ENCODE results near the gene MXRA8. TPM values are rescaled to one million over a fixed set of nuclear protein-coding genes. Genes with fewer than 3 reads are reported as not detected.

The MXRA8 gene
- total and polyA plus RNA-seq, 9 of the 15 experiments (the other 6 are each of a cell fraction or from before 2014, with no cell fraction given) = 0.66 to 11.3 (median 6.3) TPM

- TF ChIP-seq PTRF (tag; IDR thresholded peaks at IDR 0.05) (no peak), TOE1 (IDR thresholded peaks at IDR 0.05; ENCODE audit: borderline replicate concordance) (no peak), TOE1 (CRISPR knock-in tag; IDR thresholded peaks at IDR 0.05; ENCODE audit: borderline replicate concordance, low read depth) (no peak), MIER1 (IDR thresholded peaks at IDR 0.05; ENCODE audit: low read depth) (no peak), JUN (IDR thresholded peaks at IDR 0.05; ENCODE audit: borderline replicate concordance, low read depth, low read length) (no peak), JUN (CRISPR knock-in tag; IDR thresholded peaks at IDR 0.05; ENCODE audit: borderline replicate concordance) (no peak), BRCA1 (IDR thresholded peaks at IDR 0.05) (no peak), BRCA1 (CRISPR knock-in tag; IDR thresholded peaks at IDR 0.05) (no peak), U2AF2 (optimal IDR thresholded peaks at IDR 0.05; ENCODE audit: low read depth, low read length) (no peak), TCF3 (CRISPR knock-in tag; IDR thresholded peaks at IDR 0.05) (no peak), ZBTB8A (IDR thresholded peaks at IDR 0.05; ENCODE audit: partially characterized antibody) (no peak), ZBTB40 (IDR thresholded peaks at IDR 0.05) (no peak), ZBTB40 (CRISPR knock-in tag; IDR thresholded peaks at IDR 0.05) (no peak)
- TF ChIP-seq, protein P1, sequence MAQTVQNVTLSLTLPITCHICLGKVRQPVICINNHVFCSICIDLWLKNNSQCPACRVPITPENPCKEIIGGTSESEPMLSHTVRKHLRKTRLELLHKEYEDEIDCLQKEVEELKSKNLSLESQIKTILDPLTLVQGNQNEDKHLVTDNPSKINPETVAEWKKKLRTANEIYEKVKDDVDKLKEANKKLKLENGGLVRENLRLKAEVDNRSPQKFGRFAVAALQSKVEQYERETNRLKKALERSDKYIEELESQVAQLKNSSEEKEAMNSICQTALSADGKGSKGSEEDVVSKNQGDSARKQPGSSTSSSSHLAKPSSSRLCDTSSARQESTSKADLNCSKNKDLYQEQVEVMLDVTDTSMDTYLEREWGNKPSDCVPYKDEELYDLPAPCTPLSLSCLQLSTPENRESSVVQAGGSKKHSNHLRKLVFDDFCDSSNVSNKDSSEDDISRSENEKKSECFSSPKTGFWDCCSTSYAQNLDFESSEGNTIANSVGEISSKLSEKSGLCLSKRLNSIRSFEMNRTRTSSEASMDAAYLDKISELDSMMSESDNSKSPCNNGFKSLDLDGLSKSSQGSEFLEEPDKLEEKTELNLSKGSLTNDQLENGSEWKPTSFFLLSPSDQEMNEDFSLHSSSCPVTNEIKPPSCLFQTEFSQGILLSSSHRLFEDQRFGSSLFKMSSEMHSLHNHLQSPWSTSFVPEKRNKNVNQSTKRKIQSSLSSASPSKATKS (CRISPR knock-in tag; IDR thresholded peaks at IDR 0.05) = no peak
Observed at GRCh38 chr1:1359308-1359663, 931 bp upstream of the MXRA8 start (continued).
